Measurements from ENCODE around the gene CCR3.

CCR3 gene

GRCh38 chr3:46282041-46282440 lies 39.8 kb downstream of the CCR3 start:
- no peak overlapping the region for H3K27ac ChIP-seq
- TF ChIP-seq CTCF (IDR thresholded peaks at IDR 0.05), result no peak
- TF ChIP-seq ZFX (IDR thresholded peaks at IDR 0.05; ENCODE audit: borderline replicate concordance), result no peak

DNA sequence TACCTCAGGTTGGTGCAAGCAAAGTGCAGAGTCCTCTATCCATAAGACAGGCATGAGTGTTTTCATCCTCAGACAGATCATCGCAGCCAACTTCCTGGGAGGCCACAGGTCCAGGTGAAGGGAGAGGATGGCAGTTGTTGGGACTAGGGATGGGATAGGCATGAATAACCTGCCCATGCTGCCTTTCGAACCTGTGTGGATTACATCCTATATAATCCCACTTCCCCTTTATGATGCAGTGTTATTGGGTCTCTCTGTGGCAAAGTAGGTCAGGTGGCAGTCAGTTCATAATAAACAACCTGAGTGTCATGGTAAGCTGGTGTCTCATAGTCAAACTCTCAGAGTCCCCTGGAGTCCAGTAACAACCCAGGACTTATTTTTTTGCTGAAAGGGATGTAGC lies 40.4 kb downstream of the CCR3 start:
- no peak overlapping the region for H3K27ac ChIP-seq

DNA sequence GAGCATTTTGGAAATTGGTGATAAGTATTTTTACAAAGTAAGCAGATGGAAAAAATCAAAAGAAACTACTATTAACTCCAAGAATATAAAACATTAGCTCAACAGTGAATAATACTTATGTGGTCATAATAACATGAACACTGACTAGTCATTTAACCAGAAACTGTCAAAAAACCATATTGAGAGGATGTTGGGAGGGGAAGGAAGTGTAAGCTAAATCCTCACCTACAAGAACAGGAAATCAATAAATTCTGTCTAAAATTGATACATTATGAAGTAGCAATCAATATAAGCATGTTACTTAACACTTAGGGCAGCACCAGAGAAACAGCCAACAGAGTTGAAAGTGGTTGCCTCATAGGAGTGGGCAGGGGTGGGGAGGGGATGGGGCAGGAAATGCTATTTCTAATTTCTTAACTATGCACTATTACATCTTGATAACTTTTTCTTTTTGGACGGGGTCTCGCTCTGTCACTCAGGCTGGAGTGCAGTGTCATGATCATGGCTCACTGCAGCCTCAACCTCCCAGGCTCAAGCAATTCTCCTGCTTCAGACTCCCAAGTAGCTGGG lies 41.7 kb downstream of the CCR3 start:
- no peak for TF ChIP-seq ZFX (IDR thresholded peaks at IDR 0.05; ENCODE audit: borderline replicate concordance)
- no peak overlapping the region for H3K27ac ChIP-seq

More for the DNA sequence above, 40.4 kb downstream of the CCR3 start:
- TF ChIP-seq CTCF (IDR thresholded peaks at IDR 0.05) (no peak), ZFX (IDR thresholded peaks at IDR 0.05; ENCODE audit: borderline replicate concordance) (no peak)

DNA sequence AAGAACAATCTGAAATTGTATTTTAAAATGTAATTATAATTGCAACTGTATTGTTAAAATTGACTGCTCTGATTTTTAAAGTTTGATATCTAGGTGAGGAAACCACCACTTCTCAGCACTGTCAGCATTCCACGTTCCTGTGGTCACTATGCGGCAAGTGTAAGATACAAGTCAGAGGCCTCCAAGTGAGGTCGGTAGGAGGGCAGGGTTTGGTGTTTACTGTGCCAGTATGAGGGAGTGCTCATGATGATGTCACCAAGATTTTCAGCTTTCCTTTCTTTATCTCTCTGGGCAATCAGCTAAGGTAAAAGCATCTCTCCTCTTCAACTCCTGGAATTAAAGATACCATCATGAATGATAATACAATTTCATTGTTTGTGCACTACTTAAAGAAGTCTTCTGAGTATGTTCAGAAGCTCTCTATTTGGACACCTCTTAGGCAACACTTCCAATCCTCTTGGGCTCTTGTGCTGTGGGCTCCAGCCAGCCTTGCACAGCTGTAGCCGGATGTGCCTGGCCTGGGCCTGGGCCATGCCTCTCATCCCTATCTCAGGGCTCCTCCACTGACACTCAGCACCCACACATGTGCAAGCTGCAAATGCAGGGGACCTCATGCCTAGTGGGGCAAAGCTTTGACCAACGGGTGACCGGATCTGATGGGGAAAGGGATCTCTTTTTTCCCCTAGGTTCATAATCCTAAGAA lies 42.9 kb downstream of the CCR3 start:
- TF ChIP-seq ZFX (IDR thresholded peaks at IDR 0.05; ENCODE audit: borderline replicate concordance), result no peak
- TF ChIP-seq CTCF (IDR thresholded peaks at IDR 0.05), result no peak

GRCh38 chr3:46285931-46286619 lies 43.8 kb downstream of the CCR3 start:
- H3K27ac ChIP-seq, result no peak overlapping the region
- TF ChIP-seq ZFX (IDR thresholded peaks at IDR 0.05; ENCODE audit: borderline replicate concordance) (no peak), CTCF (IDR thresholded peaks at IDR 0.05) (no peak)

More for the DNA sequence above, 42.9 kb downstream of the CCR3 start:
- H3K27ac ChIP-seq, result no peak overlapping the region

DNA sequence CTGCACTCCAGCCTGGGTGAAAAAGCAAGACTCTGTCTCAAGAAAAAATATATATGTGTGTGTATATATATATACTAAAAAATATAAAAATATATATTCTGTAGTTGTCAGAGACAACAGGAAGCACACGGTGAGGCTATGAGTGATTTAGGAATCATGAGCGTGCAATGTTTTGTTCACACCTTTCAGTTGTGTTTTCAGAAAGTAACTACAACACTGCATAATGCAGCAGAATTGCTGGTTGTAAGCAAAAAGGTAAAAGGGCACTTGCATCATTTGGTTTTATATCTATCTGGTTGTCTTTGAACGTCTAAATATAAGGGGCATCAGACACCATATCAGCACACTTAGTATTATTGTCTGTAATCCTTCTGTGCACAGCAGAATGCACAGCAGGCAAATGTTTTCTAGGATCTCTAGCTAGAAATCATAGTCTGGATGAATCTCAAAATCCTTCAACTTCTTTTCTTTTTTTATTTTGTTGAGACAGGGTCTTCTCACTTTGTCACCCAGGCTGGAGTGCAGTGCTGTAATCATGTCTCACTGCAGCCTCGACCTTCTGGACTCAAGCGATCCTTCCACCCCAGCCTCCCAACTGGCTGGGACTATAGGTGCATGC lies 44.8 kb downstream of the CCR3 start:
- TF ChIP-seq ZFX (IDR thresholded peaks at IDR 0.05; ENCODE audit: borderline replicate concordance) (no peak), CTCF (IDR thresholded peaks at IDR 0.05) (no peak)
- no peak overlapping the region for H3K27ac ChIP-seq

DNA sequence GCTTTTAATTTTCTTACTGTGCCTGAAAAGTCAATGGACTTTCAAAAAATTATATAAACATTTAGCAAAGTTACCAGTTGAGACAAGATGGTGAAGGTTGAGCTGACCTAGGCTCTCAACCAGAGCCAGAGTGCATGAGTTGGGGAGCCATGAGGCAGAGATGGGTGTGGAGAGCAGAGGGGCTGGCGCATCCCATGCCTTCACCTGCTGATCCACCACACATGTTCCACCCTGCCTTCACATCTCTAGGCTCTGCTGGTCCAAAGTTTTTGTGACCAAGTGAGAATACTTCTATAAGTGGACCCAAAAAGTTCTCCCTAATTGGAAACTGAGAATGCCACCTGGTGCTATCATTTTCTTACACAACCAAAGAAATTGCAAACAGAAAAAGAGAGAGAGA lies 47.3 kb downstream of the CCR3 start:
- H3K27ac ChIP-seq, result no peak overlapping the region
- TF ChIP-seq CTCF (IDR thresholded peaks at IDR 0.05), result no peak
- no peak for TF ChIP-seq ZFX (IDR thresholded peaks at IDR 0.05; ENCODE audit: borderline replicate concordance)
